T-helper 1 cell treated with Interleukin-12 subunit alpha and Interleukin-12 subunit beta and Interleukin-4 antibody, amounts not matched to agents 30 ng/mL and 1 ng/mL, for 36 hours (primary cell): ENCODE data around the gene ACTL8. TPM values are rescaled to one million over a fixed set of nuclear protein-coding genes. Genes with fewer than 3 reads are reported as not detected.

ENCODE experiments used
- intact Hi-C: fragments of 100-400 bp; cut with micrococcal nuclease; formaldehyde crosslinking; loops from one replicate; pipeline ENCODE4 v1.15.1; 2024
- total RNA-seq: library from RNA; stranded (reverse); gene quantifications from 2 replicates; pipeline ENCODE4 v1.2.3, GENCODE V29; 2022

Gene ACTL8
- total RNA-seq, 1 donor from 2014 or later: not detected

- intact Hi-C loops: no loop called here
Observed at GRCh38 chr1:17768651-17769241, 13.6 kb downstream of the ACTL8 start.

- intact Hi-C loops: no loop called here
Observed at GRCh38 chr1:17770983-17771382, 15.8 kb downstream of the ACTL8 start.

GRCh38 chr1:17772615-17773212 is 17.6 kb downstream of the ACTL8 start:
- intact Hi-C loops: no loop called here

GRCh38 chr1:17773591-17774326 is 18.6 kb downstream of the ACTL8 start:
- intact Hi-C loops: no loop called here

GRCh38 chr1:17774452-17774851 is 19.3 kb downstream of the ACTL8 start:
- intact Hi-C loops: no loop called here

- intact Hi-C loops: no loop called here
Observed at GRCh38 chr1:17775796-17776195, 20.7 kb downstream of the ACTL8 start.

GRCh38 chr1:17776426-17776825 is 21.3 kb downstream of the ACTL8 start:
- intact Hi-C loops: no loop called here

GRCh38 chr1:17777330-17777729 is 22.2 kb downstream of the ACTL8 start:
- intact Hi-C loops: no loop called here

- intact Hi-C loops: no loop called here
Observed at GRCh38 chr1:17777818-17778217, 22.7 kb downstream of the ACTL8 start.

- intact Hi-C loops: no loop called here
Observed at GRCh38 chr1:17780916-17781315, 25.8 kb downstream of the ACTL8 start.

- intact Hi-C loops: no loop called here
Observed at GRCh38 chr1:17789926-17790325, 34.8 kb downstream of the ACTL8 start.

- intact Hi-C loops: no loop called here
Observed at GRCh38 chr1:17790383-17791054, 35.4 kb downstream of the ACTL8 start.

- intact Hi-C loops: no loop called here
Observed at GRCh38 chr1:17791055-17791390, 35.9 kb downstream of the ACTL8 start.

- intact Hi-C loops: no loop called here
Observed at GRCh38 chr1:17791480-17791879, 36.3 kb downstream of the ACTL8 start.

GRCh38 chr1:17792421-17792820 is 37.3 kb downstream of the ACTL8 start:
- intact Hi-C loops: no loop called here

GRCh38 chr1:17795081-17795809 is 40.1 kb downstream of the ACTL8 start:
- intact Hi-C loops: no loop called here

- intact Hi-C loops: no loop called here
Observed at GRCh38 chr1:17795836-17796645, 40.9 kb downstream of the ACTL8 start.

- intact Hi-C loops: no loop called here
Observed at GRCh38 chr1:17797478-17797877, 42.3 kb downstream of the ACTL8 start.

GRCh38 chr1:17798011-17798410 is 42.9 kb downstream of the ACTL8 start:
- intact Hi-C loops: no loop called here

GRCh38 chr1:17798799-17799382 is 43.8 kb downstream of the ACTL8 start:
- intact Hi-C loops: no loop called here
